ENCODE results near the gene MEIOB.

DNA sequence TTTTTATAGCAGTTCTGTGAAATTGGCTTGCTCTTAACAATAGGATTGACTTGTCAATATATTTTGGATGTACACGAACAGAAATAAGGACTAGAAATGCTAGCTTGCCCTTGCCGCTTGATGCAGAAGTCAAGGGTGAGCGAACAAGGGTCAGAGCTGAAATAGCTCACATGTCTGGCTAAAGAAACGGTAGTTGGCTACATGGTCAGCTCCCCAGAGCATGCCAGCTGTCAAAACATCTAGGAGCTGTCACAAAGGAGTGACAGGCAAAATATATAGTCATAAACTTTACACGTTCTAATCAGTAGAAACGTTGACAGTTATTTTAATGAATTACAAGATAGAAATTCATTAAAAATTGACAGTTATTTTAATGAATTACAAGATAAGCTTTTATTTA is 2.9 kb upstream of the MEIOB start:
- TF ChIP-seq, protein P1, sequence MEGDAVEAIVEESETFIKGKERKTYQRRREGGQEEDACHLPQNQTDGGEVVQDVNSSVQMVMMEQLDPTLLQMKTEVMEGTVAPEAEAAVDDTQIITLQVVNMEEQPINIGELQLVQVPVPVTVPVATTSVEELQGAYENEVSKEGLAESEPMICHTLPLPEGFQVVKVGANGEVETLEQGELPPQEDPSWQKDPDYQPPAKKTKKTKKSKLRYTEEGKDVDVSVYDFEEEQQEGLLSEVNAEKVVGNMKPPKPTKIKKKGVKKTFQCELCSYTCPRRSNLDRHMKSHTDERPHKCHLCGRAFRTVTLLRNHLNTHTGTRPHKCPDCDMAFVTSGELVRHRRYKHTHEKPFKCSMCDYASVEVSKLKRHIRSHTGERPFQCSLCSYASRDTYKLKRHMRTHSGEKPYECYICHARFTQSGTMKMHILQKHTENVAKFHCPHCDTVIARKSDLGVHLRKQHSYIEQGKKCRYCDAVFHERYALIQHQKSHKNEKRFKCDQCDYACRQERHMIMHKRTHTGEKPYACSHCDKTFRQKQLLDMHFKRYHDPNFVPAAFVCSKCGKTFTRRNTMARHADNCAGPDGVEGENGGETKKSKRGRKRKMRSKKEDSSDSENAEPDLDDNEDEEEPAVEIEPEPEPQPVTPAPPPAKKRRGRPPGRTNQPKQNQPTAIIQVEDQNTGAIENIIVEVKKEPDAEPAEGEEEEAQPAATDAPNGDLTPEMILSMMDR (IDR thresholded peaks at IDR 0.05), result no peak
- TF ChIP-seq POLR2A (IDR thresholded peaks at IDR 0.05), result no peak

All from right lobe of liver (tissue), 4 donors.